ENCODE data around the gene CHCHD6.

CHCHD6 gene

GRCh38 chr3:126945171-126945721 is 241.2 kb downstream of the CHCHD6 start:
- no peak overlapping the region for H3K4me3 ChIP-seq (ENCODE audit: low read length)
- H3K4me1 ChIP-seq (ENCODE audit: control insufficient read depth, insufficient read depth, low read length), result no peaks in the 10 kb centered on the region
- H3K9ac ChIP-seq (ENCODE audit: low read length), result no peak overlapping the region
- no peaks in the 10 kb centered on the region for H3K9me3 ChIP-seq (ENCODE audit: control insufficient read depth, low read length)
- no peaks in the 10 kb centered on the region for H3K36me3 ChIP-seq (ENCODE audit: control insufficient read depth, insufficient read depth, low read length)
- no peaks in the 10 kb centered on the region for H3K27me3 ChIP-seq (ENCODE audit: control insufficient read depth, insufficient read depth, low read length)

DNA sequence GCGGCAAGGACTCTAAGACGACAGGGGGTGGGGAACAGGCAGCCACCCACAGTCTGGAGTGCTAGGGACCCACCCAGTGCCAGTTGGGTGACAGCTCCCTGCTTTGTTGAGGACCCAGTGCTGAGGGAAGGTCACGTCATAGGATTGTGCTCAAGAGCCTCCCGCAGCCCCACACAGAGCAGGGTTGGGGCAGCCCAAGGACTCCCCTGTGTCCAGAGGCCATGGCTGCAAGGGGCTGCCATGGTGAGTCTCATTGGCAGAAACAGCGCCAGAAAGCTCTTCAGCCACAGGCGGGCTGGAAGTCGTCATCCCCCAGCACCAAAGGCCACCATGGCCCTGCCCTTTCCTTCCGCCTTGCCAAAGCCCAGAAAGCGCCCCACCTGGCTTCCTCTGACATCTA is 241.9 kb downstream of the CHCHD6 start:
- Histone ChIP-seq H3K4me1 (ENCODE audit: control insufficient read depth, insufficient read depth, low read length) (no peaks in the 10 kb centered on the region), H3K36me3 (ENCODE audit: control insufficient read depth, insufficient read depth, low read length) (no peaks in the 10 kb centered on the region), H3K4me3 (ENCODE audit: low read length) (no peak overlapping the region), H3K9me3 (ENCODE audit: control insufficient read depth, low read length) (no peaks in the 10 kb centered on the region), H3K27me3 (ENCODE audit: control insufficient read depth, insufficient read depth, low read length) (no peaks in the 10 kb centered on the region), H3K9ac (ENCODE audit: low read length) (no peak overlapping the region)

DNA sequence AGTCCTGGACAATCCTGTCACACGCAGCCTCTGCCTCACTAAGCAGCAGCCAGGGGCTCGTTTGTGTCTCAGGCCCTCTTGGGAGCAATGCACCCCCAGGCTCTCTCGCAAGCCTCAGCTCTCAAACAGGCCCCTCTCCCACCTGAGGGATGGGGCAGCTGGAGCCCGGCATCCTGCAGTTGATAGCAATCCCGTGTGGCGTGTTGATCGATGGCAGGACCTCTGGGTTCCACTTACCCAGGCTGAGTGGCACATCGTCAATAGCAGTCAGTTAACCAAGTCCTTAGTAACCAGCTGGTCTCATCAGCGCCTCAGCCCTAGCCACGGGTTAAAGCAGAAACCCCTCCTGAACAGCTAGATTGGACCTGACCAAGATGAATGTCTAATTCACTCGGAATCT is 242.4 kb downstream of the CHCHD6 start:
- Histone ChIP-seq H3K36me3 (ENCODE audit: control insufficient read depth, insufficient read depth, low read length) (no peaks in the 10 kb centered on the region), H3K4me3 (ENCODE audit: low read length) (no peak overlapping the region), H3K9me3 (ENCODE audit: control insufficient read depth, low read length) (no peaks in the 10 kb centered on the region), H3K9ac (ENCODE audit: low read length) (no peak overlapping the region), H3K4me1 (ENCODE audit: control insufficient read depth, insufficient read depth, low read length) (no peaks in the 10 kb centered on the region), H3K27me3 (ENCODE audit: control insufficient read depth, insufficient read depth, low read length) (no peaks in the 10 kb centered on the region)

- Histone ChIP-seq H3K36me3 (ENCODE audit: control insufficient read depth, insufficient read depth, low read length) (no peaks in the 10 kb centered on the region), H3K9me3 (ENCODE audit: control insufficient read depth, low read length) (no peaks in the 10 kb centered on the region)
These were observed 243.4 kb downstream of the CHCHD6 start for GRCh38 chr3:126947429-126947828.

DNA sequence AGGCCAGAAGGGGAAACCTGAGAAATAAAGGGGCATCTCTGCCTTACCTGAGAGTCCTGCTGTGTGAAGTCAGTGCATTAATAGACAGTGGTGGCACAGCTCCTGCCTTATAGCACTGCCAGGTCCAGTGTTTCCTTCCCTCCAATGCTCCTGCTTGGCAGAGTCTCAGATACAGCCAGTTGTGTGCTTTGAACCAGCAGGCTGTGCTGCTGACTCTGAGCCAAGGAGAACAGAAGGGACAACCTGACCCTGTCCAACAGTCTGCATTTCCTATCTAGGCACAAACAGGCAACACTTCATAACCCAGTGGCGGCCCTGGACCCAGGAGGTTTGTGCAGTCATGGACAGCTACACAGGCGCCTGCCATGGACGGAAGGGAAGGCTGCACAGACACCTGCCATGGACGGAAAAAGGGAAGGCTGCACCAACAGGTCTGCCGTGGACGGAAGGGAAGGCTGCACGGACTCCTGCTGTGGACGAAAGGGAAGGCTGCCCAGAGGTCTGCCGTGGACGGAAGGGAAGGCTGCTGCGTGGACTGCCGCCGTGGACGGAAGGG is 245.0 kb downstream of the CHCHD6 start:
- Histone ChIP-seq H3K9me3 (ENCODE audit: control insufficient read depth, low read length) (no peaks in the 10 kb centered on the region), H3K9ac (ENCODE audit: low read length) (no peak overlapping the region), H3K4me3 (ENCODE audit: low read length) (no peak overlapping the region), H3K4me1 (ENCODE audit: control insufficient read depth, insufficient read depth, low read length) (no peaks in the 10 kb centered on the region), H3K36me3 (ENCODE audit: control insufficient read depth, insufficient read depth, low read length) (no peaks in the 10 kb centered on the region), H3K27me3 (ENCODE audit: control insufficient read depth, insufficient read depth, low read length) (no peaks in the 10 kb centered on the region)

More at GRCh38 chr3:126947429-126947828, 243.4 kb downstream of the CHCHD6 start:
- no peaks in the 10 kb centered on the region for H3K27me3 ChIP-seq (ENCODE audit: control insufficient read depth, insufficient read depth, low read length)
- H3K4me1 ChIP-seq (ENCODE audit: control insufficient read depth, insufficient read depth, low read length), result no peaks in the 10 kb centered on the region
- H3K9ac ChIP-seq (ENCODE audit: low read length), result no peak overlapping the region
- no peak overlapping the region for H3K4me3 ChIP-seq (ENCODE audit: low read length)

GRCh38 chr3:126951561-126951960 is 247.5 kb downstream of the CHCHD6 start:
- H3K9me3 ChIP-seq (ENCODE audit: control insufficient read depth, low read length), result no peaks in the 10 kb centered on the region
- H3K36me3 ChIP-seq (ENCODE audit: control insufficient read depth, insufficient read depth, low read length), result no peaks in the 10 kb centered on the region
- no peaks in the 10 kb centered on the region for H3K4me1 ChIP-seq (ENCODE audit: control insufficient read depth, insufficient read depth, low read length)
- no peaks in the 10 kb centered on the region for H3K27me3 ChIP-seq (ENCODE audit: control insufficient read depth, insufficient read depth, low read length)
- H3K4me3 ChIP-seq (ENCODE audit: low read length), result no peak overlapping the region
- H3K9ac ChIP-seq (ENCODE audit: low read length), result no peak overlapping the region

DNA sequence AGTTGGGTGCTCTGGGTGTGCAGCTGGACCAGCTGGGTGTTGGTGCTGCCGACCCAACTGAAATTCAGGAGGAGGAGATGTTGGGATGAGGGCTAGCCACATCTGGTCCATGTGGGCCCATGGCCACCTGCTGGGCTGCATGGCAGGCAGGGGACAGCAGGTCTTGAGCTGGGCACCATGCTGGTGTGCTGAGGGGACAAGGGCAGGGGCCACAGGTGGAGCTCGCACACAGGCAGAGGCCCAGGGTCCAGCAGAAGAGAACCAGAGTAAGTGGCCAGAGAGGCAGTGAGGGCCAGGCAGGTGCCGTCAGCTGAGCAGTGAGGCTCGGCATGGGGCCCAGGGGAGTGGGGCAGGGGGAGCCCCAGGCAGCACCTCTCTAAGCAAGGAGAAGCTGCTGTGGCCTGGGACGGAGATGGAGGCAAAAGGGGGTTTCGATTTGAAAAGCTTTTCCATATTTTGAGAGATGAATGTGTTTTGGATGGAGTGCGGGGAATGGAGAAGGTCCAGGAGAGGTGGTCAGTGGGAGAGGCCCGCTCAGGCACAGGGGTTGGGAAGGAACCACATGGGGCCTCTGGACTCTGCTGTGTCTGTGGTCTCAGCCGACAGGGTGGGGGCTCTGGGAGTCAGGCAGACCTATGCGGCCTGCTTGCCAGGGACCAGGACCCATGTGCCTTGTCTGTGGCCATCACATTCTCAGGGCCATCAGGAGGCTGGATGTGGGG is 248.4 kb downstream of the CHCHD6 start:
- no peaks in the 10 kb centered on the region for H3K4me1 ChIP-seq (ENCODE audit: control insufficient read depth, insufficient read depth, low read length)
- H3K36me3 ChIP-seq (ENCODE audit: control insufficient read depth, insufficient read depth, low read length), result no peaks in the 10 kb centered on the region
- no peaks in the 10 kb centered on the region for H3K9me3 ChIP-seq (ENCODE audit: control insufficient read depth, low read length)
- H3K4me3 ChIP-seq (ENCODE audit: low read length), result no peak overlapping the region
- no peaks in the 10 kb centered on the region for H3K27me3 ChIP-seq (ENCODE audit: control insufficient read depth, insufficient read depth, low read length)
- H3K9ac ChIP-seq (ENCODE audit: low read length), result no peak overlapping the region

DNA sequence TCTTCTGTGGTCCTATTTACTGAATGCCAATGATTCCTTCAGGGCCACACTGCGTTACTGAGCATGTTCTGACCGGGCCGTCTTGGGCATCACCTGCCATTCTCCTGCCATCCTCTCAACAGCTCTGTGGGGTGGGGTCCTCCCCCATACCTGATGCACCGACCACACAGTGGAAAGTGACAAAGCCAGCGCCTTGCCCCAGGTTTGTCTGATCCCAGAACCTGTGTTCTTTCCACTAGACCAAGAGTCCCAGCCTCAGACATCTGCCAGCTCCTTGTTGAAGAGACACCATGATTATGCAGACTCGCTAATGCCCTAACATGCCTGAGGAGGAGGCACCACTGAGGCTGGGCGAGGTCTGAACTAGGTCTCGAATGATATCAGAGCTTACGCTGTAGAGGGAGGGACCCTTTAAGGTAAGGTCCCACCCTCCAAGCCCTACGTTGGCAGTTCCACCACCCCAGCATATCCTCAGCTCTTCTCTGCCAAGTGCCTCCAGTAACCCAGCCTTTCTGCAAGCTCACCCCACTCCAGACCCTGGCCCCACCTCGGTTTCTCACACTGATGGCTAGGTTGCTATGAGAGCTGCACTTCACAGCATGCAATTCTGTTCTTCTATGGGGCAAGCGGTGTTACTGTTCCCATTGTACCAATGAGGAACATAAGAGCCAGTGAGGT is 249.1 kb downstream of the CHCHD6 start:
- Histone ChIP-seq H3K36me3 (ENCODE audit: control insufficient read depth, insufficient read depth, low read length) (no peaks in the 10 kb centered on the region), H3K9me3 (ENCODE audit: control insufficient read depth, low read length) (no peaks in the 10 kb centered on the region), H3K27me3 (ENCODE audit: control insufficient read depth, insufficient read depth, low read length) (no peaks in the 10 kb centered on the region), H3K9ac (ENCODE audit: low read length) (no peak overlapping the region), H3K4me3 (ENCODE audit: low read length) (no peak overlapping the region), H3K4me1 (ENCODE audit: control insufficient read depth, insufficient read depth, low read length) (no peaks in the 10 kb centered on the region)

GRCh38 chr3:126954141-126954842 is 250.3 kb downstream of the CHCHD6 start:
- Histone ChIP-seq H3K9ac (ENCODE audit: low read length) (no peak overlapping the region), H3K27me3 (ENCODE audit: control insufficient read depth, insufficient read depth, low read length) (no peaks in the 10 kb centered on the region), H3K36me3 (ENCODE audit: control insufficient read depth, insufficient read depth, low read length) (no peaks in the 10 kb centered on the region), H3K4me1 (ENCODE audit: control insufficient read depth, insufficient read depth, low read length) (no peaks in the 10 kb centered on the region), H3K9me3 (ENCODE audit: control insufficient read depth, low read length) (no peaks in the 10 kb centered on the region), H3K4me3 (ENCODE audit: low read length) (no peak overlapping the region)

- Histone ChIP-seq H3K27me3 (ENCODE audit: control insufficient read depth, insufficient read depth, low read length) (no peaks in the 10 kb centered on the region), H3K9me3 (ENCODE audit: control insufficient read depth, low read length) (no peaks in the 10 kb centered on the region), H3K4me1 (ENCODE audit: control insufficient read depth, insufficient read depth, low read length) (no peaks in the 10 kb centered on the region), H3K9ac (ENCODE audit: low read length) (no peak overlapping the region), H3K4me3 (ENCODE audit: low read length) (no peak overlapping the region), H3K36me3 (ENCODE audit: control insufficient read depth, insufficient read depth, low read length) (no peaks in the 10 kb centered on the region)
These were observed 251.2 kb downstream of the CHCHD6 start for GRCh38 chr3:126955004-126955790.

GRCh38 chr3:126956361-126956760 is 252.3 kb downstream of the CHCHD6 start:
- Histone ChIP-seq H3K9ac (ENCODE audit: low read length) (no peak overlapping the region), H3K36me3 (ENCODE audit: control insufficient read depth, insufficient read depth, low read length) (no peaks in the 10 kb centered on the region), H3K4me3 (ENCODE audit: low read length) (no peak overlapping the region), H3K4me1 (ENCODE audit: control insufficient read depth, insufficient read depth, low read length) (peaks cover 8% of the 10 kb centered on the region), H3K9me3 (ENCODE audit: control insufficient read depth, low read length) (no peaks in the 10 kb centered on the region), H3K27me3 (ENCODE audit: control insufficient read depth, insufficient read depth, low read length) (no peaks in the 10 kb centered on the region)

Measured in mucosa of stomach (tissue), 1 donor.